COR-L47 (cell line): ENCODE results near the gene RANBP3.
"Not testable (repeated sequence)": the region's sequence is repeated elsewhere in the genome, so short reads cannot be mapped to it uniquely, and the experiment has no call there.

ENCODE experiments used
- DNase-seq: peaks from one replicate; lab custom pipeline; 2025; lab: John Stamatoyannopoulos, UW

The RANBP3 gene

GRCh38 chr19:5977785-5978605, at the start of gene RANBP3:
Gene RANBP3 (minus strand): TSS chr19:5978140. CDS start chr19:5978082, 58 bp downstream.
- DNase-seq: peak; percentile 99

DNA sequence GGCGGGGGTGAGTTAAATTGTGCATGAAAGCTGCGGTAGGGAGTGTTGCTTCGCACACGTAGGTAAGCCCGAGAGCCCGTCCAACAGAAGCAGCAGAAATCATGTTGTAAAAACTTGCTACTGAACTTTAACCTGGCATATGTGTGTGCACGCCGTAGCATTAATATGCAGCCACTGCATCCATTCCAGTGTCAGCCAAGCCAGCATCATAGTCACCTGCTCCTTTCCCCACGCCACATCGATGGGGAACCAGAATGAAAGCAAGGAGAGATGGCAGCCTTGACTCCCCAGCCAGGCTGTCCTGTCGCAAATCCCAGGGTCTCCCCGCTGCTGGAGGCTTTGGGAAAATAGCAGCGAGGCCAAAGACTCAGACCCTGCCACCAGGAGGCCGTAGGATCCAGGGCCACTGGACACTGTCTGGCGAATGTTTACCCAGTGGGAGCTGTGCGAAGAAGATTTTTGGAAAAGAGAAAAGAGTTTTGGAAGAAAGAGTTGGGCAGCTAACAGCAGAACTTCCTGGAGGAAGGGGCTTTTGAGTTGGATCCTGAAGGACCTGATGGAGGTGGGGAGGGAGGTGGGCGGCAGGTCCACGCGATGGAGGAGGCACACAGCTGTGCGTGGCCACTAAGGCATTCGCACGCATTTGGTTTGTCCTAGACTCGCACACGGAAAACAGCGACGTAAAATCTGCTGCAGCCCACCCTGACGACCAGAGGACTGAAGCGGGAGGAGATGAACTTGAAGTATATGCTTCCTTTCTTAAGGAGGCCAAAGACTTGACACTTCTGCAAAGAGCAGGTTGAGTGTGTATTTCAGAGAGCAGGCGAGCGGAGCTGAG, 48.7 kb upstream of the RANBP3 start:
- no peak for DNase-seq

GRCh38 chr19:6024756-6025155, 46.8 kb upstream of the RANBP3 start:
- not testable (repeated sequence) for DNase-seq

- DNase-seq: no peak
These were observed 46.0 kb upstream of the RANBP3 start for GRCh38 chr19:6023936-6024335.

GRCh38 chr19:6023085-6023682, 45.2 kb upstream of the RANBP3 start:
- DNase-seq: no peak

DNA sequence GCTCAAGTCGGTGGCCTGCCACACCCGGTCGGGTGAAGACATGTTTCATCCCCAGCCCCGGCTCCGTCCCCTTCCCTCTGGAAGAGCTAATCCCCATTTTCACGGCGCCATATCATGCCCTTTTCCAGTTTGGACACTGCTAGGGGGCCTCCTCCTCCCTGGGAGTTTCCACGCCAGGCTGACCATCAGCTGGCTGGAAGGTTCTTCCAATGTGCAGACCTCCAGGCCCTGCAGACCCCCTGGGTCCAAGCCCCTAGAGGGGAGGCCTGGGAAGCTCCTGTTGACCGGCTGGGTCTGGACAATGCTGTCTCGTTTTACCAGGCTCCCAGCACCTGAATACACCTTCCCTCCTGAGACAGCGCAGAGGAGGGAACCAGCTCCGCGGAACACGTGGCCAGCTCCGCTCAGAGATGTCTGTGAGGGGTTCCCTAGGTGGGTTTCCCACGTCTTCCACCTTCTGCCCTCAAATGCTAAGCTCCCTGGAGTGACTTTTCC, 44.7 kb upstream of the RANBP3 start:
- DNase-seq: no peak

- peak; percentile 66 for DNase-seq
These were observed 44.1 kb upstream of the RANBP3 start for GRCh38 chr19:6021878-6022569.

- DNase-seq: peak; percentile 71
These were observed 43.2 kb upstream of the RANBP3 start for GRCh38 chr19:6020972-6021805.

- peak; percentile 69 for DNase-seq
These were observed 42.4 kb upstream of the RANBP3 start for GRCh38 chr19:6020166-6020882.

DNA sequence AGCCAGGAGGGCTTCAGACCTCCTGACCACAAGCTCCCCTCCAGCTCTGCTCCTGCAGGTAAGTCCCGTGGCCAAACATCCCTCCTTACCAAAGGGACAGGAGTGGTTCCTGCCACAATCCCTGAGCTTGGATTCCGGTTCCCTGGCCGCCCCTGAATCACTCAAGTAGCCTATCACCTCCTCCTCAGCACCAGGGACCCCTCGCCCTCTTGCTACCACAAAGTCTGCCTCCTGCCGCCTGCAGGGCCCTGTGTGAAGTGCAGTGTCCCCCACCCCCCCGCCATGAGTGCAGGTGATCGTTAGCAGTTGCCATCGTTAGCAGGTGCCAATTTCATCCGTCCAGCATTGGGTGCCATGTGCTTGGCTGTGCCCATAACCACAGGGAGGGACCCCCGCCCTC, 40.8 kb upstream of the RANBP3 start:
- no peak for DNase-seq

- DNase-seq: no peak
These were observed 39.6 kb upstream of the RANBP3 start for GRCh38 chr19:6017576-6017975.

DNA sequence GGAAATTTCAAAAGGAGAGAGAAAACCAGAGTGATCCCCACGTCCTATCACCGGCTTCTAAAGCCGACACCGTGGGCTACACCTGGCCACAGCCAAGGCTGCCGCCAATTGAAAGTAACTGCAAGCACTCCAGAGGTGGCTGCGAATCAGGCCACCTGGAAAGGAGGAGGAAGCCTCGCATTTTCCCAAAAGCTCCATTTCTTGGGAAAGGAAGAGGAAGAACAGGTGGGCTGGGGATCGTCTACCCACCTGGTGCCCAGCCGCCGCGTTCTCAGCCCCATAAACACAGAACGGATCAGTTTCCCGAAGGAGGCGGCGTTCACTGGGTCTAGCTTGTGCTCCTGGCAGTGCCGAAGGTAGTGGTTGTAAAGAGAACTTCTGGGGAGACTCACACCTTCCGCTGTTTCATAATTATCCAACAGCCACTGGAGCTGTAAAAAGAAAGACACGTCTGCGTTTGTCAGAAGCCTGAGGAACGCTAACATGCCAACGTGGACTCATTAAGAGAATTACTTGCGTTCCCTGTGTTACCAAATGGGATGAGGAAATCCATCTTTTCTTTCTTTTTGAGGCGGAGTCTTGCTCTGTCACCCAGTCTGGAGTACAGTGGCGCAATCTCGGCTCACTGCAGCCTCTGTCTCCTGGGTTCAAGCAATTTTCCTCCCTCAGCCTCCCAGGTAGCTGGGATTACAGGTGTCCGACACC, 38.1 kb upstream of the RANBP3 start:
- DNase-seq: no peak

DNA sequence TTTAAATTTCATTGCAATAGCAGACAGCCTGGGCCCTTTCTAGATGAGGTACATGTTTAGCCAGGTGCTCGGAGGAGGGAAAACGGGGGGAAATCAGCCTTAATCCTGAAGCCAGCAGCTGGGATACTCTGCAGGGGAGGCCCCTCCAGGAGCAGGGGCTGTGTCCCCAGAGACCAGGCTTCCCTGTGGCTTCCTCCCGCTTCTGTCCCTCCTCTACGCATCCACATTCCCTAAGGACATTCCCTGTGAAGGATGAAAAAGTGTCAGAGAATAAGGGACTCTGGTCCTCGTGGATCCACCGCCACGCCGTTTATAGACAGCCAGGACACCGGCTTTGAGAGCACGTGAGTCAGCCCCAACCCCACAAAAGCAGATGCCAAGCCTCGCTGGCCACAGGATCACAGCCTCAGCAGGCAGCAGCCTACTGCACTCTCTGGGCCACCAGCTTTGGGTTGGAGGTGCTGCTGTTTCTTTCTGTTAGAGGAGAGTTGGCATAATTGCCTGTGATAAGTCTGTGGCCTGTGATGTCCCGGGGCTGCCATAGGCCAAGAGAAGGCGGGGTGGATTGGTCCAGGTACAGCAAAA, 36.7 kb upstream of the RANBP3 start:
- DNase-seq: no peak

DNA sequence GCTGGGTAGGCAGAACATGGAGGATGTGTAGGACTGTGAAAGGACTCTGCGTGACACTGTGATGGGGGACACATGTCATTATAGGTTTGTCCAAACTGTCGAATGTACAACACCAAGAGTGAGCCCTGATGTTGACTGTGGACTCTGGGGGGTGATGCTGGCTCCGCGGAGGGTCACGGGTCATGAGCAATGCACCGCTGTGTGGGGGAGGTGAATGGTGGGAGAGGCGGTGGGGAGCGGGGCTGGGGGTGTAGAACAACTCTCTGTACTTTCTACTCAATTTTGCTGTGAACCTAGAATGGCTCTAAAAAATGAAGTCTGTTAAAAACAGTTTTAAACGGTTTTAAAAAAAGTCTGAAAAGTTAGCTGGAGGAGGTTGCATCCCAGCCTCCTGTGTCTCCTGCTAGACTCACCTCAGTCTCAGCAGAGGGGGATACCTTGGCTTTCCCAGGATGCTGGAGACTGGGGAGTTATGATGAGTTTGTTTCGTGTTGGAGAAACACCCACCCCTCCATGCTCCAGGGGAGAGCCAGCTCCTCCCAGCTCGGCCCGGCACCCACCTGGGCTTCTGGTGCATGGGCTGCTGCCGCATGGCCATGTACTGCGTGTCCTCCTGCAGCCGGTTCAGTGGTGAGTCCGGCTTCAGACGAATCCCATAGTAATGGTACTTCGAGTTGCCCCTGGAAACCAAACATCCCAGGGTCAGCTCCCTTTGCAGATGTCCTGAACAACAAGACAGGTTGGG, 34.7 kb upstream of the RANBP3 start:
- no peak for DNase-seq

GRCh38 chr19:6011794-6012193, 33.9 kb upstream of the RANBP3 start:
- DNase-seq: no peak

- no peak for DNase-seq
These were observed 33.3 kb upstream of the RANBP3 start for GRCh38 chr19:6011206-6011605.

DNA sequence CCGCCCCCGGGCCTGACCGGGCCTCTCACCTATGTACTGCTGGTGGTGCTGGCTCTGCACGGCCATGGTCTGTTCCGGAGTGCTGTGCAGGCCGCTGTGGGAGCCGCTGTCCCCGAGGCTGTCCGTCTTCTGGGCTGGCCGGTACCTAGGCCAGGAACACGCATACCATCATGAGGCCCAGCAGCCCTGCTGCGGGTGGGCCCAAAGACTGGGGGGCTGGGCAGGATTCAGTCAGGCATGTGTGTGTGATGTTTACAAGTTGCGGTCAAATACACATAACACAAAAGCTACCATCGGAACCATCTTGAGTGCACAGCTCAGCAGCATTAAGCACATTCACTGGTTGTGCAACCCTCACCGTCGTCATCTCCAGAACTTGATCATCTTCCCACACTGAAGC, 32.2 kb upstream of the RANBP3 start:
- no peak for DNase-seq

GRCh38 chr19:6007866-6008265, 29.9 kb upstream of the RANBP3 start:
- no peak for DNase-seq

- no peak for DNase-seq
These were observed 29.0 kb upstream of the RANBP3 start for GRCh38 chr19:6006896-6007295.
